GM12872 (cell line): ENCODE measurements around the gene ENPP7.

Experiments used
- CTCF ChIP-seq: IDR thresholded peaks from 3 replicates; pipeline ENCODE4 v1.5.1; 2011; ENCODE audit warnings: low read depth, mild to moderate bottlenecking, low read length, moderate library complexity; ENCODE audit not compliant: insufficient read depth

Gene ENPP7

GRCh38 chr17:79749156-79749815, 18.5 kb downstream of the ENPP7 start:
- TF ChIP-seq CTCF: no peak

- no peak for TF ChIP-seq CTCF
These were observed 19.2 kb downstream of the ENPP7 start for GRCh38 chr17:79749958-79750357.

- TF ChIP-seq CTCF: no peak
These were observed 20.2 kb downstream of the ENPP7 start for GRCh38 chr17:79750650-79751545.

GRCh38 chr17:79752175-79752574, 21.4 kb downstream of the ENPP7 start:
- TF ChIP-seq CTCF: no peak

GRCh38 chr17:79754370-79754769, 23.6 kb downstream of the ENPP7 start:
- no peak for TF ChIP-seq CTCF

- TF ChIP-seq CTCF: no peak
These were observed 24.8 kb downstream of the ENPP7 start for GRCh38 chr17:79755591-79755990.

- no peak for TF ChIP-seq CTCF
These were observed 26.5 kb downstream of the ENPP7 start for GRCh38 chr17:79757140-79757745.
